ENCODE data around the gene KRTAP3-2.

DNA sequence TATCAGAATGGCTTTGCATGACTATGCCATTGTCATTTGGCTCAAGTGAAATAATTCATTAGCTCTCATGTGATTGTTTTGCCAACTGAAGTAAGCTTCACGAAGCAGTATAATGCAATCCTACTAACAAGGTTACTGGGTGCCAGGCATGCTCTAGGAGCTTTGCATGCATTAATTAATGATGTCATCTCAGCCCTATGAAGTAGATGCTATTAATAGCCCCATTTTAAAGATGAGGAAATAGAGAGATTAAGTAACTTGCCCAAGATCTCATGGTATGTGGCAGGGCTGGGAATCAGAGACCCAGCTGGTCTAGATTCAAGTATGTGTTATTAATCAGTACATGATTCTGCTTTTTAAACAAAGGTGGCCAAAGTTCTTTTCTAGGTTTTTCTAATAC, 47.0 kb downstream of the KRTAP3-2 start:
- TF ChIP-seq, protein P1, sequence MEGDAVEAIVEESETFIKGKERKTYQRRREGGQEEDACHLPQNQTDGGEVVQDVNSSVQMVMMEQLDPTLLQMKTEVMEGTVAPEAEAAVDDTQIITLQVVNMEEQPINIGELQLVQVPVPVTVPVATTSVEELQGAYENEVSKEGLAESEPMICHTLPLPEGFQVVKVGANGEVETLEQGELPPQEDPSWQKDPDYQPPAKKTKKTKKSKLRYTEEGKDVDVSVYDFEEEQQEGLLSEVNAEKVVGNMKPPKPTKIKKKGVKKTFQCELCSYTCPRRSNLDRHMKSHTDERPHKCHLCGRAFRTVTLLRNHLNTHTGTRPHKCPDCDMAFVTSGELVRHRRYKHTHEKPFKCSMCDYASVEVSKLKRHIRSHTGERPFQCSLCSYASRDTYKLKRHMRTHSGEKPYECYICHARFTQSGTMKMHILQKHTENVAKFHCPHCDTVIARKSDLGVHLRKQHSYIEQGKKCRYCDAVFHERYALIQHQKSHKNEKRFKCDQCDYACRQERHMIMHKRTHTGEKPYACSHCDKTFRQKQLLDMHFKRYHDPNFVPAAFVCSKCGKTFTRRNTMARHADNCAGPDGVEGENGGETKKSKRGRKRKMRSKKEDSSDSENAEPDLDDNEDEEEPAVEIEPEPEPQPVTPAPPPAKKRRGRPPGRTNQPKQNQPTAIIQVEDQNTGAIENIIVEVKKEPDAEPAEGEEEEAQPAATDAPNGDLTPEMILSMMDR (IDR thresholded peaks at IDR 0.05): no peak
- no peak for TF ChIP-seq POLR2A (IDR thresholded peaks at IDR 0.05)

All from uterus (tissue), 2 donors.